ENCODE data around the gene OR51A7.
"Not testable (repeated sequence)": the region's sequence is repeated elsewhere in the genome, so short reads cannot be mapped to it uniquely, and the experiment has no call there.

Gene OR51A7

GRCh38 chr11:4903484-4903883 is at the start of gene OR51A7:
TSS of gene OR51A7 (plus strand) at chr11:4903783. CDS start at chr11:4907370, 3,587 bp downstream.
- in situ Hi-C loops (cut with MboI; ENCODE audit: low sequenced_read_pairs), result no loop called here

GRCh38 chr11:4854286-4854685 is 49.3 kb upstream of the OR51A7 start:
- in situ Hi-C loops (cut with MboI; ENCODE audit: low sequenced_read_pairs), result not testable (repeated sequence)

GRCh38 chr11:4862447-4863236 is 40.9 kb upstream of the OR51A7 start:
- in situ Hi-C loops (cut with MboI; ENCODE audit: low sequenced_read_pairs), result no loop called here

- in situ Hi-C loops (cut with MboI; ENCODE audit: low sequenced_read_pairs), result no loop called here
Measured at GRCh38 chr11:4863876-4864275, 39.7 kb upstream of the OR51A7 start.

- in situ Hi-C loops (cut with MboI; ENCODE audit: low sequenced_read_pairs), result no loop called here
Measured at GRCh38 chr11:4865855-4866254, 37.7 kb upstream of the OR51A7 start.

GRCh38 chr11:4881188-4881587 is 22.4 kb upstream of the OR51A7 start:
- in situ Hi-C loops (cut with MboI; ENCODE audit: low sequenced_read_pairs), result no loop called here

GRCh38 chr11:4881860-4882500 is 21.6 kb upstream of the OR51A7 start, which contains the start of gene OR51T1:
TSS of gene OR51T1 (plus strand) at chr11:4881900. CDS start at chr11:4881900, 0 bp downstream.
- in situ Hi-C loops (cut with MboI; ENCODE audit: low sequenced_read_pairs), result no loop called here

GRCh38 chr11:4882543-4882942 is 21.0 kb upstream of the OR51A7 start:
- in situ Hi-C loops (cut with MboI; ENCODE audit: low sequenced_read_pairs), result no loop called here

- in situ Hi-C loops (cut with MboI; ENCODE audit: low sequenced_read_pairs), result no loop called here
Measured at GRCh38 chr11:4884361-4884760, 19.2 kb upstream of the OR51A7 start.

- in situ Hi-C loops (cut with MboI; ENCODE audit: low sequenced_read_pairs), result no loop called here
Measured at GRCh38 chr11:4886186-4886585, 17.4 kb upstream of the OR51A7 start.

- in situ Hi-C loops (cut with MboI; ENCODE audit: low sequenced_read_pairs), result no loop called here
Measured at GRCh38 chr11:4887591-4887990, 16.0 kb upstream of the OR51A7 start.

- in situ Hi-C loops (cut with MboI; ENCODE audit: low sequenced_read_pairs), result no loop called here
Measured at GRCh38 chr11:4890279-4890678, 13.3 kb upstream of the OR51A7 start.

- in situ Hi-C loops (cut with MboI; ENCODE audit: low sequenced_read_pairs), result no loop called here
Measured at GRCh38 chr11:4891996-4892640, 11.5 kb upstream of the OR51A7 start.

- in situ Hi-C loops (cut with MboI; ENCODE audit: low sequenced_read_pairs), result no loop called here
Measured at GRCh38 chr11:4916581-4916980, 13.0 kb downstream of the OR51A7 start.

- in situ Hi-C loops (cut with MboI; ENCODE audit: low sequenced_read_pairs), result no loop called here
Measured at GRCh38 chr11:4919250-4919649, 15.7 kb downstream of the OR51A7 start, which contains the start of gene OR51G2. TSS of gene OR51G2 (minus strand) at chr11:4919350. CDS start at chr11:4915663, 3,687 bp downstream.

GRCh38 chr11:4921796-4922195 is 18.2 kb downstream of the OR51A7 start:
- in situ Hi-C loops (cut with MboI; ENCODE audit: low sequenced_read_pairs), result no loop called here

- in situ Hi-C loops (cut with MboI; ENCODE audit: low sequenced_read_pairs), result no loop called here
Measured at GRCh38 chr11:4922304-4922703, 18.7 kb downstream of the OR51A7 start.

- in situ Hi-C loops (cut with MboI; ENCODE audit: low sequenced_read_pairs), result no loop called here
Measured at GRCh38 chr11:4924239-4924638, 20.7 kb downstream of the OR51A7 start, which contains the start of gene OR51G1. TSS of gene OR51G1 (minus strand) at chr11:4924339. CDS start at chr11:4924339, 0 bp downstream.

- in situ Hi-C loops (cut with MboI; ENCODE audit: low sequenced_read_pairs), result no loop called here
Measured at GRCh38 chr11:4926608-4927007, 23.0 kb downstream of the OR51A7 start.

GRCh38 chr11:4932751-4933150 is 29.2 kb downstream of the OR51A7 start:
- in situ Hi-C loops (cut with MboI; ENCODE audit: low sequenced_read_pairs), result no loop called here

- in situ Hi-C loops (cut with MboI; ENCODE audit: low sequenced_read_pairs), result no loop called here
Measured at GRCh38 chr11:4936745-4937144, 33.2 kb downstream of the OR51A7 start.

- in situ Hi-C loops (cut with MboI; ENCODE audit: low sequenced_read_pairs), result no loop called here
Measured at GRCh38 chr11:4947505-4947904, 43.9 kb downstream of the OR51A7 start, which contains the start of gene OR51A4. TSS of gene OR51A4 (minus strand) at chr11:4947605. CDS start at chr11:4947100, 505 bp downstream.
